H9 (cell line): Measurements from ENCODE around the gene FCRLA. TPM values are rescaled to one million over a fixed set of nuclear protein-coding genes. Genes with fewer than 3 reads are reported as not detected.

Experiments used
- DNase-seq: peaks from one replicate; pipeline ENCODE4 v3.0.0-alpha.2; 2017
- H2AFZ ChIP-seq: one replicate; pipeline ENCODE4 v1.6.1; 2013; ENCODE audit warnings: mild to moderate bottlenecking, low read length, control low read depth, moderate library complexity
- H2AK5ac ChIP-seq: 2 replicates; pipeline ENCODE4 v1.6.1; 2013; ENCODE audit warnings: low read length, control low read depth, mixed read lengths; ENCODE audit not compliant: insufficient read length
- H2BK120ac ChIP-seq: one replicate; pipeline ENCODE4 v1.6.1; 2013; ENCODE audit warnings: low read depth, mild to moderate bottlenecking, low read length, control low read depth, inconsistent platforms; ENCODE audit not compliant: poor library complexity, severe bottlenecking
- H2BK12ac ChIP-seq: 2 replicates; pipeline ENCODE4 v1.6.1; 2013; ENCODE audit warnings: low read length, control low read depth, mixed read lengths, low read depth; ENCODE audit not compliant: insufficient read length
- H2BK15ac ChIP-seq: 2 replicates; pipeline ENCODE4 v1.6.1; 2013; ENCODE audit warnings: low read depth, low read length, control low read depth
- H2BK20ac ChIP-seq: one replicate; pipeline ENCODE4 v1.6.1; 2013; ENCODE audit warnings: low read depth, mild to moderate bottlenecking, low read length, control low read depth, inconsistent platforms; ENCODE audit not compliant: poor library complexity, severe bottlenecking
- H2BK5ac ChIP-seq: 2 replicates; pipeline ENCODE4 v1.6.1; 2013; ENCODE audit warnings: low read length, control low read depth, mixed read lengths; ENCODE audit not compliant: insufficient read length
- H3K14ac ChIP-seq: 2 replicates; pipeline ENCODE4 v1.6.1; 2013; ENCODE audit warnings: low read length, control low read depth; ENCODE audit not compliant: insufficient read depth
- H3K18ac ChIP-seq: 2 replicates; pipeline ENCODE4 v1.6.1; 2013; ENCODE audit warnings: low read depth, mild to moderate bottlenecking, mixed read lengths, low read length, control low read depth; ENCODE audit not compliant: insufficient read length
- H3K23ac ChIP-seq: 2 replicates; pipeline ENCODE4 v1.6.1; 2013; ENCODE audit warnings: low read length, control low read depth, mixed read lengths, low read depth; ENCODE audit not compliant: insufficient read length
- H3K23me2 ChIP-seq: 2 replicates; pipeline ENCODE4 v1.6.1; 2013; ENCODE audit warnings: low read depth, mild to moderate bottlenecking, mixed read lengths, low read length, control low read depth; ENCODE audit not compliant: insufficient read length, poor library complexity, severe bottlenecking
- H3K27ac ChIP-seq: 2 replicates; pipeline ENCODE4 v1.5.1; 2013; ENCODE audit warnings: low read length, control low read depth, mixed read lengths, low read depth; ENCODE audit not compliant: insufficient read length
- H3K27me3 ChIP-seq: 2 replicates; pipeline ENCODE4 v1.6.1; 2013; ENCODE audit warnings: low read length, control low read depth, inconsistent platforms; ENCODE audit not compliant: insufficient read depth
- H3K4ac ChIP-seq: 2 replicates; pipeline ENCODE4 v1.6.1; 2013; ENCODE audit warnings: low read depth, mild to moderate bottlenecking, control low read depth, inconsistent platforms, low read length, moderate library complexity
- H3K4me1 ChIP-seq: 2 replicates; pipeline ENCODE4 v1.6.1; 2013; ENCODE audit warnings: low read length, control low read depth, inconsistent platforms; ENCODE audit not compliant: insufficient read depth
- H3K4me2 ChIP-seq: 2 replicates; pipeline ENCODE4 v1.6.1; 2013; ENCODE audit warnings: low read length, control low read depth, mixed read lengths; ENCODE audit not compliant: insufficient read length, insufficient read depth
- H3K56ac ChIP-seq: 2 replicates; pipeline ENCODE4 v1.6.1; 2013; ENCODE audit warnings: low read depth, mild to moderate bottlenecking, mixed read lengths, low read length, control low read depth; ENCODE audit not compliant: insufficient read length
- H3K79me1 ChIP-seq: 2 replicates; pipeline ENCODE4 v1.6.1; 2013; ENCODE audit warnings: low read depth, mild to moderate bottlenecking, moderate library complexity, low read length, control low read depth, inconsistent platforms; ENCODE audit not compliant: insufficient read depth, poor library complexity, severe bottlenecking
- H3K79me2 ChIP-seq: 2 replicates; pipeline ENCODE4 v1.6.1; 2013; ENCODE audit warnings: low read length, control low read depth, inconsistent platforms; ENCODE audit not compliant: insufficient read depth
- H3K9ac ChIP-seq: 2 replicates; pipeline ENCODE4 v1.6.1; 2013; ENCODE audit warnings: low read length, control low read depth, mixed read lengths; ENCODE audit not compliant: insufficient read length; ENCODE audit errors: extremely low read depth
- H3K9me3 ChIP-seq: one replicate; pipeline ENCODE4 v1.6.1; 2013; ENCODE audit warnings: low read depth, low read length, inconsistent platforms; ENCODE audit not compliant: control insufficient read depth
- H3T11ph ChIP-seq: one replicate; pipeline ENCODE4 v1.6.1; 2013; ENCODE audit warnings: mild to moderate bottlenecking, low read length, control low read depth, inconsistent platforms
- H4K20me1 ChIP-seq: one replicate; pipeline ENCODE4 v1.6.1; 2013; ENCODE audit not compliant: control insufficient read depth, insufficient read length, insufficient read depth
- H4K5ac ChIP-seq: 2 replicates; pipeline ENCODE4 v1.6.1; 2013; ENCODE audit warnings: low read depth, mild to moderate bottlenecking, mixed read lengths, low read length, control low read depth; ENCODE audit not compliant: insufficient read length
- H4K8ac ChIP-seq: replicated peaks from 2 replicates; pipeline ENCODE4 v1.6.1; 2013; ENCODE audit warnings: low read length, control low read depth, mixed read lengths, low read depth; ENCODE audit not compliant: insufficient read length
- H4K91ac ChIP-seq: 2 replicates; pipeline ENCODE4 v1.6.1; 2013; ENCODE audit warnings: low read depth, mild to moderate bottlenecking, moderate library complexity, mixed read lengths, low read length, control low read depth; ENCODE audit not compliant: insufficient read length
- H3K27ac Mint-ChIP-seq, 3 experiments: 2 replicates in 2 of 3; 3 replicates in 1 of 3; pipeline ENCODE4 v1.8.0; 2020 to 2021; ENCODE audit warnings: mixed read lengths in 3 of 3, mild to moderate bottlenecking in 1 of 3, moderate library complexity in 1 of 3
- H3K27me3 Mint-ChIP-seq: 2 replicates; pipeline ENCODE4 v1.8.0; 2021; ENCODE audit warnings: low read depth, mild to moderate bottlenecking, moderate library complexity, mixed read lengths
- H3K36me3 Mint-ChIP-seq, 3 experiments: 2 replicates in 2 of 3; 3 replicates in 1 of 3; pipeline ENCODE4 v1.8.0; 2020 to 2021; ENCODE audit warnings: low read depth in 3 of 3, mixed read lengths in 3 of 3; ENCODE audit not compliant: insufficient read depth in 1 of 3
- H3K4me1 Mint-ChIP-seq, 2 experiments: 2 replicates each; pipeline ENCODE4 v1.8.0; 2020; ENCODE audit warnings: mixed read lengths in 2 of 2
- H3K4me3 Mint-ChIP-seq, 2 experiments: 2 replicates in 1 of 2; 3 replicates in 1 of 2; pipeline ENCODE4 v1.8.0; 2020 to 2021; ENCODE audit warnings: mild to moderate bottlenecking in 2 of 2, mixed read lengths in 2 of 2, moderate library complexity in 1 of 2
- H3K9me3 Mint-ChIP-seq, 2 experiments: 2 replicates in 1 of 2; 3 replicates in 1 of 2; pipeline ENCODE4 v1.8.0; 2020; ENCODE audit warnings: mild to moderate bottlenecking in 2 of 2, mixed read lengths in 2 of 2, moderate library complexity in 1 of 2
- WGBS: extraction: QIAGEN DNeasy Blood & Tissue Kit; methylation state at CpG from one replicate; pipeline ENCODE4 v1.1.7; 2013; ENCODE audit warnings: missing lambda C conversion rate, low lambda C conversion rate, mixed read lengths; ENCODE audit not compliant: insufficient read length; ENCODE audit errors: extremely low coverage; 5-methylcytosine and 5-hydroxymethylcytosine counted together
- total RNA-seq: library from RNA; stranded (reverse); gene quantifications from 2 replicates; pipeline ENCODE4 v1.2.1, GENCODE V29; 2021
- TF ChIP-seq, protein P1 (sequence below): fragments of 200-600 bp; sonication (generic); conservative IDR thresholded peaks from 3 replicates; pipeline ENCODE4 v1.8.0; 2021; ENCODE audit warnings: antibody characterized with exemption, mild to moderate bottlenecking

Gene FCRLA
- total RNA-seq, 1 experiment from 2014 or later: not detected

DNA sequence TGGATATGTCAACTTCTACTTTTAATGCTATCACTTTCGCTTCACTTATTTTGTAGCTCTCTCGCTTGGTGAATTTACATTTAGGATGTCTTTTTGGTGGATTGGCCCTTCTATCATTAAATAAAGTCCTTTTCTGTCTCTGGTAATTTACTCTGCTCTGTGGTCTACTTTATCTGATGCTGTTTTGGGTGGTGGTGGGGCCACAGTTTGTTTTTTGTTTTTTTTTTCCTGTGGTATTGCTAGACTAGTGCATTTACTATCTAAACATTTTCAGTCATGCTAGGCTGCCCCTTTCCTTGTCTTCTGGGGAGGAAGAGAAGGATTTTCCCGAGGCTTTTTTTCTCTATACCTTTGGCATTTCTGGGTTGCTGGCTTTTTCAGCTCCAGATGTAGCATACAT is 18.1 kb upstream of the FCRLA start:
- H3K23me2 ChIP-seq: no peaks in the 10 kb centered on the region

More for the DNA sequence above, 18.1 kb upstream of the FCRLA start:
- no peak overlapping the region for H2BK20ac ChIP-seq
- Mint-ChIP-seq H3K27me3 (peaks cover 6% of the 10 kb centered on the region), H3K36me3 (no peaks in the 10 kb centered on the region), H3K9me3 (no peaks in the 10 kb centered on the region), H3K4me1 (no peaks in the 10 kb centered on the region; a peak in 1 of 4 replicates), H3K27ac (no peak overlapping the region), H3K4me3 (no peak overlapping the region)
- no peaks in the 10 kb centered on the region for H3K4me1 ChIP-seq
- no peaks in the 10 kb centered on the region for H3K27me3 ChIP-seq
- H4K5ac ChIP-seq: no peak overlapping the region
- DNase-seq: no peak
- H4K8ac ChIP-seq: no peak overlapping the region
- no peak overlapping the region for H3K23ac ChIP-seq
- H2BK12ac ChIP-seq: no peak overlapping the region
- no peaks in the 10 kb centered on the region for H4K20me1 ChIP-seq
- no peak overlapping the region for H3T11ph ChIP-seq
- no peak overlapping the region for H4K91ac ChIP-seq
- H2AFZ ChIP-seq: no peak overlapping the region
- no peak overlapping the region for H3K27ac ChIP-seq
- no peak overlapping the region for H3K4ac ChIP-seq
- TF ChIP-seq, protein P1, sequence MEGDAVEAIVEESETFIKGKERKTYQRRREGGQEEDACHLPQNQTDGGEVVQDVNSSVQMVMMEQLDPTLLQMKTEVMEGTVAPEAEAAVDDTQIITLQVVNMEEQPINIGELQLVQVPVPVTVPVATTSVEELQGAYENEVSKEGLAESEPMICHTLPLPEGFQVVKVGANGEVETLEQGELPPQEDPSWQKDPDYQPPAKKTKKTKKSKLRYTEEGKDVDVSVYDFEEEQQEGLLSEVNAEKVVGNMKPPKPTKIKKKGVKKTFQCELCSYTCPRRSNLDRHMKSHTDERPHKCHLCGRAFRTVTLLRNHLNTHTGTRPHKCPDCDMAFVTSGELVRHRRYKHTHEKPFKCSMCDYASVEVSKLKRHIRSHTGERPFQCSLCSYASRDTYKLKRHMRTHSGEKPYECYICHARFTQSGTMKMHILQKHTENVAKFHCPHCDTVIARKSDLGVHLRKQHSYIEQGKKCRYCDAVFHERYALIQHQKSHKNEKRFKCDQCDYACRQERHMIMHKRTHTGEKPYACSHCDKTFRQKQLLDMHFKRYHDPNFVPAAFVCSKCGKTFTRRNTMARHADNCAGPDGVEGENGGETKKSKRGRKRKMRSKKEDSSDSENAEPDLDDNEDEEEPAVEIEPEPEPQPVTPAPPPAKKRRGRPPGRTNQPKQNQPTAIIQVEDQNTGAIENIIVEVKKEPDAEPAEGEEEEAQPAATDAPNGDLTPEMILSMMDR: no peak
- H3K9me3 ChIP-seq: no peaks in the 10 kb centered on the region
- H3K18ac ChIP-seq: no peak overlapping the region
- no peak overlapping the region for H2BK5ac ChIP-seq
- H3K4me2 ChIP-seq: no peak overlapping the region
- H3K79me2 ChIP-seq: no peaks in the 10 kb centered on the region
- WGBS: no CpG with 5 or more reads among the region's 3 CpGs
- no peak overlapping the region for H2AK5ac ChIP-seq
- H2BK120ac ChIP-seq: no peak overlapping the region
- H3K56ac ChIP-seq: no peak overlapping the region
- H3K14ac ChIP-seq: no peak overlapping the region
- no peak overlapping the region for H3K9ac ChIP-seq
- H2BK15ac ChIP-seq: no peak overlapping the region
- H3K79me1 ChIP-seq: no peaks in the 10 kb centered on the region
